Measurements from ENCODE around the gene PFN1. TPM values are rescaled to one million over a fixed set of nuclear protein-coding genes. Genes with fewer than 3 reads are reported as not detected.
A peak's percentile ranks its signal among the peaks of the same experiment; 100 is the strongest.

Gene PFN1
- total RNA-seq, 1 experiment from 2014 or later, result 748 TPM

GRCh38 chr17:4949321-4950074, 1.2 kb upstream of the PFN1 start:
- Histone ChIP-seq H3K9me2 (replicated peaks; ENCODE audit: insufficient read depth, low read length) (no peaks in the 10 kb centered on the region), H2AFZ (ENCODE audit: low read length) (0 out of 2 replicates have a peak overlapping the region, but pooled peaks have one; percentile 57), H3K27ac (ENCODE audit: low read length) (peak overlapping the region; percentile 98), H4K20me1 (ENCODE audit: insufficient read depth, low read depth, low read length) (peaks cover 33% of the 10 kb centered on the region), H3K9me3 (ENCODE audit: low read length) (no peaks in the 10 kb centered on the region), H3K4me1 (ENCODE audit: low read length) (peaks cover 52% of the 10 kb centered on the region), H3K36me3 (ENCODE audit: insufficient read depth, low read length) (peaks cover 21% of the 10 kb centered on the region), H3K4me2 (ENCODE audit: low read depth, low read length, poor library complexity, severe bottlenecking) (peak overlapping the region; percentile 98), H3K4me3 (ENCODE audit: low read length) (peak overlapping the region; percentile 99), H3K27me3 (ENCODE audit: low read length) (no peaks in the 10 kb centered on the region), H3K9ac (ENCODE audit: low read length) (peak overlapping the region; percentile 94), H3K79me2 (ENCODE audit: low read length) (peaks cover 38% of the 10 kb centered on the region)
- DNase-seq, result peak; percentile 91

DNA sequence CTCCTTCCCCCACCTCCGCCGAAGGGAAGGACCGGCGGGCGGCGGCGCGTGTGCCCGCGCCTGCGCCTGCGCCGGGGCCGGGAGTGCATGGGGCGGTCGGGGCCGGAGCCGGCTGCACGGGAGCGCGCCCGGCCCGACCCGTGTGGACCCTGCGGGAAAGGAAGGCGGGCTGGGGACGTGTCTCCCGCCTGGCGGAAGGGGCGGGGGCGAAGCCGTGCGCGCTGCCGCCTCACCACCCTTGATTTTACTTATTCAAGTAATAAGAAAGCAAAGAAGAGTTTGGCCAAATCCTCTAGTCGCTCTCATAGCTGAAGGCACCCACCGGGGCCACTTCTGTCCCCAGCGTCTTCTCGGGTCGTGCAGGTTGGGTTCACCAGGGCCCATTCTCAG, 596 bp upstream of the PFN1 start:
- peak; percentile 96 for DNase-seq
- Histone ChIP-seq H3K36me3 (ENCODE audit: insufficient read depth, low read length) (peaks cover 21% of the 10 kb centered on the region), H2AFZ (ENCODE audit: low read length) (no peak overlapping the region), H3K9me3 (ENCODE audit: low read length) (no peaks in the 10 kb centered on the region), H3K79me2 (ENCODE audit: low read length) (peaks cover 38% of the 10 kb centered on the region), H3K27me3 (ENCODE audit: low read length) (no peaks in the 10 kb centered on the region), H3K27ac (ENCODE audit: low read length) (peak overlapping the region; percentile 98), H3K4me3 (ENCODE audit: low read length) (peak overlapping the region; percentile 99), H3K9ac (ENCODE audit: low read length) (peak overlapping the region; percentile 94), H3K4me1 (ENCODE audit: low read length) (peaks cover 58% of the 10 kb centered on the region), H4K20me1 (ENCODE audit: insufficient read depth, low read depth, low read length) (peaks cover 35% of the 10 kb centered on the region), H3K9me2 (replicated peaks; ENCODE audit: insufficient read depth, low read length) (no peaks in the 10 kb centered on the region), H3K4me2 (ENCODE audit: low read depth, low read length, poor library complexity, severe bottlenecking) (peak overlapping the region; percentile 98)

DNA sequence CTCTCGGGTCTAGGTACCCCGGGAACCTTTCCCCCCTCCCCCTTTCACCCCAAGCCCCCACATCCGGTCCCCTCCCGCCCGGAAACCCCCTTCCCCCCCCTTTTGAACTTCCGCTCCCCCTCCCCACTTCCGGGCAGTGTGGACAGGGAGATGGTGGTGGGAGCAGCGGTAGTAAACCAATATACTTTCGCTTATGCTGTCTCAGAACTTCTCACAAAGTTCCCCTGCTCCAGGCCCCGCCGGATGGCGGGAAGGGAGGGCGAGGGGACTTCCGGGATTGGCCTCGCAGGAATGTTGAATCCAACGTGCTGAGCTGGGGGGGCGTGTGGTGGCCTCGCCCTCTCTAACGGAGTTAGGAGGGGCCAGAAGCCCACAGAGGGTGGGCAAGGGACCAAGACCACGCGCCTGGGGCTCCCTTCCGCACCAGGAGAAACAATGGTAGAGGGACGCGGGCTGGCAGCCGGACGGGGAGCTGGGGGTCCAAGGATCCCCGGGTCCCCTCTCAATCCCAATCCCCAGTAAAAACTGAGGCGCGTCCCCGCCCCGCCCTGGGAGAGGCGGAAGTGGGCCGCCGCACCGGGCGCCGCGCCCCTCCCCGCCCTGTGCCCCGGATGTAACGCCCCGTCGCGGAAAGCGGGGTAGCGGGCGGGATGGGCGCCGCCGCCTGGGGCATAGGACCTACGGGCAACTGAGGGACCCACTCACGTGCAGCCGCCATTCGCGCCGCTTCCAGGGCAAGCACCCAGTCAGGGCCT, 742 bp downstream of the PFN1 start:
- peak; percentile 84 for DNase-seq
- Histone ChIP-seq H2AFZ (ENCODE audit: low read length) (no peak overlapping the region), H3K9me2 (replicated peaks; ENCODE audit: insufficient read depth, low read length) (no peaks in the 10 kb centered on the region), H3K9ac (ENCODE audit: low read length) (peak overlapping the region; percentile 100), H3K9me3 (ENCODE audit: low read length) (no peaks in the 10 kb centered on the region), H4K20me1 (ENCODE audit: insufficient read depth, low read depth, low read length) (peaks cover 35% of the 10 kb centered on the region), H3K36me3 (ENCODE audit: insufficient read depth, low read length) (peaks cover 31% of the 10 kb centered on the region), H3K4me2 (ENCODE audit: low read depth, low read length, poor library complexity, severe bottlenecking) (peak overlapping the region; percentile 98), H3K27ac (ENCODE audit: low read length) (peak overlapping the region; percentile 98), H3K4me3 (ENCODE audit: low read length) (peak overlapping the region; percentile 99), H3K79me2 (ENCODE audit: low read length) (peaks cover 43% of the 10 kb centered on the region), H3K4me1 (ENCODE audit: low read length) (peaks cover 71% of the 10 kb centered on the region), H3K27me3 (ENCODE audit: low read length) (no peaks in the 10 kb centered on the region)

DNA sequence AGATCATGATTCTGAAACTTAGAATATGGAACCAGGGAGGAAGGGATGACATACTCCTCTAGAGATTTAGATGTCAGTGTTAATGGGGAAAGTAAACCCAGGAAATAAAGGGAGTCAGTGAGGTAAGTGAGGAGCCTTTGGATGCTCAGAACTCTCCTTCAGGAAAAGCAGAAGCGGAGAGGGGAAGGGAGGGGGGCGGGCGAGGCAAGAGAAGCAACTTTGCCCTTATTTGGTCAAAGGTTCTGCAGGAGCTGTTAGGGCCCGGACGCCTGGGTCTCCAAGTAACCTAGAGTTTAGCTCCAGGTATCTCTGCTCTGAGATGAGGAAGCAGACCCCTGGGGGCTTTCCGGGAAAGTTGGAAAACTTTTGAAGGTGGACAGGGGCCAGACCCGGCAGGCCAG, 1.3 kb downstream of the PFN1 start:
- Histone ChIP-seq H3K79me2 (ENCODE audit: low read length) (peaks cover 49% of the 10 kb centered on the region), H3K9ac (ENCODE audit: low read length) (peak overlapping the region; percentile 100), H3K27me3 (ENCODE audit: low read length) (no peaks in the 10 kb centered on the region), H3K9me2 (replicated peaks; ENCODE audit: insufficient read depth, low read length) (no peaks in the 10 kb centered on the region), H3K27ac (ENCODE audit: low read length) (peak overlapping the region; percentile 98), H3K4me1 (ENCODE audit: low read length) (peaks cover 77% of the 10 kb centered on the region), H3K4me3 (ENCODE audit: low read length) (peak overlapping the region; percentile 99), H2AFZ (ENCODE audit: low read length) (no peak overlapping the region), H4K20me1 (ENCODE audit: insufficient read depth, low read depth, low read length) (peaks cover 35% of the 10 kb centered on the region), H3K36me3 (ENCODE audit: insufficient read depth, low read length) (peaks cover 35% of the 10 kb centered on the region), H3K4me2 (ENCODE audit: low read depth, low read length, poor library complexity, severe bottlenecking) (peak overlapping the region; percentile 98), H3K9me3 (ENCODE audit: low read length) (no peaks in the 10 kb centered on the region)
- no peak for DNase-seq

- Histone ChIP-seq H3K36me3 (ENCODE audit: insufficient read depth, low read length) (peaks cover 35% of the 10 kb centered on the region), H2AFZ (ENCODE audit: low read length) (no peak overlapping the region), H3K9me3 (ENCODE audit: low read length) (no peaks in the 10 kb centered on the region), H3K4me3 (ENCODE audit: low read length) (peak overlapping the region; percentile 99), H4K20me1 (ENCODE audit: insufficient read depth, low read depth, low read length) (peaks cover 35% of the 10 kb centered on the region), H3K9me2 (replicated peaks; ENCODE audit: insufficient read depth, low read length) (no peaks in the 10 kb centered on the region), H3K9ac (ENCODE audit: low read length) (peak overlapping the region; percentile 100), H3K27me3 (ENCODE audit: low read length) (no peaks in the 10 kb centered on the region), H3K4me2 (ENCODE audit: low read depth, low read length, poor library complexity, severe bottlenecking) (peak overlapping the region; percentile 98), H3K79me2 (ENCODE audit: low read length) (peaks cover 55% of the 10 kb centered on the region), H3K4me1 (ENCODE audit: low read length) (peaks cover 78% of the 10 kb centered on the region), H3K27ac (ENCODE audit: low read length) (peak overlapping the region; percentile 98)
- DNase-seq, result no peak
Observed at GRCh38 chr17:4946312-4946976, 1.9 kb downstream of the PFN1 start.

DNA sequence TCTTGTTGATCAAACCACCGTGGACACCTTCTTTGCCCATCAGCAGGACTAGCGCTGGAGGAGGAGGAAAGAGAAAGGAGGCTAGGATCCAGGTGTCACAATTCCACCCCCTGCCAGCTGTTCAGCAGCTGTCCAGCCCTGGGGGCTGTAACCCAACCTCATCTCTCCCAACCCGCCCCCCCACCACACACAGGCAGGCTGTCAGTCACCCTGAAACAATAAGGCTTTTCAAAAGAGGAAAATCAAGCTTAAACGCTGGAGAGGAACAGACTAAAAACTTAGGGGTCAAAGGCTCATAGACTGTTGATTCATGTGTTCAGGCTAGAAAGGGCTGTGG, 2.4 kb downstream of the PFN1 start:
- Histone ChIP-seq H3K27ac (ENCODE audit: low read length) (peak overlapping the region; percentile 98), H3K9me2 (replicated peaks; ENCODE audit: insufficient read depth, low read length) (no peaks in the 10 kb centered on the region), H3K36me3 (ENCODE audit: insufficient read depth, low read length) (peaks cover 35% of the 10 kb centered on the region), H3K4me1 (ENCODE audit: low read length) (peaks cover 74% of the 10 kb centered on the region), H3K9ac (ENCODE audit: low read length) (peak overlapping the region; percentile 100), H3K4me2 (ENCODE audit: low read depth, low read length, poor library complexity, severe bottlenecking) (peak overlapping the region; percentile 98), H3K9me3 (ENCODE audit: low read length) (no peaks in the 10 kb centered on the region), H3K4me3 (ENCODE audit: low read length) (peak overlapping the region; percentile 99), H4K20me1 (ENCODE audit: insufficient read depth, low read depth, low read length) (peaks cover 35% of the 10 kb centered on the region), H3K27me3 (ENCODE audit: low read length) (no peaks in the 10 kb centered on the region), H2AFZ (ENCODE audit: low read length) (no peak overlapping the region), H3K79me2 (ENCODE audit: low read length) (peaks cover 56% of the 10 kb centered on the region)
- no peak for DNase-seq

DNA sequence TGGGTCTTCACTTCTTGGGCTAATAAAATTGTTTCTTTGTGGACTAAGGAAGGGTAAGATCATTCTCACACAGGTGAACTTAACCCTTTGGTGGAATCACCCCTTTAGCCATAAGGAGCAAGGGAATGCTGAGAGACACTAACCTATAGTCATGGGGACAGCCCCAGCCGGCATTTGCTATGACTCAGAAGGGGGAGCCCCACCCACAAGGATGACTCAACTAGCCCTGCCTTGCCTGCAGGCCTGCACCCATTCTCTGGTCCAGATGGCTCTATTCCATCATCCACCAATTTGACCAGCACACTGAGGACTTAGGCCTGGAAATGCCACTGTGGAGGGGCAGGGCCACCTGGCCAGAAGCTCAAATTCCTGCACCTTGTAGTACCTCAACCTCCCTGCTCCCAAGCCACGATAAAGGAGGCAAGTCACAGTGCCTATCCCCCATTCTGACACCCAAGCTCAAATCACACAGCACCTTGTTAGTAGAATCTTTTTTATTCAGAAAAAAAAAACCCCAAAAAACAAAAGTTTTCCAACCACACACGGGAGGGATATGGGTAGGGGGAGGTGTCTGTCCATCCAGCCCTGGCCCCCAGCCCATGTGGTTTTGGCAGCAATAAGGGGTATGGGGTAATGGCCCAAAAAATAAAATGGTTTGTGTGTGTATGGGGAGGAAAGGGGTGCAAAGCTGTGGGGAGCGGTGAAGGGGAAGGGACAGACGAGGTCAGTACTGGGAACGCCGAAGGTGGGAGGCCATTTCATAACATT, 3.0 kb downstream of the PFN1 start:
- peaks cover 35% of the 10 kb centered on the region for H4K20me1 ChIP-seq (ENCODE audit: insufficient read depth, low read depth, low read length)
- peaks cover 69% of the 10 kb centered on the region for H3K4me1 ChIP-seq (ENCODE audit: low read length)
- peaks cover 35% of the 10 kb centered on the region for H3K36me3 ChIP-seq (ENCODE audit: insufficient read depth, low read length)
- peak overlapping the region; percentile 98 for H3K4me2 ChIP-seq (ENCODE audit: low read depth, low read length, poor library complexity, severe bottlenecking)
- DNase-seq, result peak; percentile 83
- H3K4me3 ChIP-seq (ENCODE audit: low read length), result peak overlapping the region; percentile 37; the same call in 1 of the 2 replicates
- no peaks in the 10 kb centered on the region for H3K9me2 ChIP-seq (replicated peaks; ENCODE audit: insufficient read depth, low read length)
- H2AFZ ChIP-seq (ENCODE audit: low read length), result no peak overlapping the region
- H3K9ac ChIP-seq (ENCODE audit: low read length), result peak overlapping the region; percentile 100
- H3K27ac ChIP-seq (ENCODE audit: low read length), result peak overlapping the region; percentile 98
- no peaks in the 10 kb centered on the region for H3K9me3 ChIP-seq (ENCODE audit: low read length)
- H3K27me3 ChIP-seq (ENCODE audit: low read length), result no peaks in the 10 kb centered on the region
- H3K79me2 ChIP-seq (ENCODE audit: low read length), result peaks cover 56% of the 10 kb centered on the region

Measured in Karpas-422 (cell line).